ENCODE results near the gene CLDN12. TPM values are rescaled to one million over a fixed set of nuclear protein-coding genes. Genes with fewer than 3 reads are reported as not detected.
"Not testable (repeated sequence)": the region's sequence is repeated elsewhere in the genome, so short reads cannot be mapped to it uniquely, and the experiment has no call there.

Gene CLDN12
- total and polyA plus RNA-seq, 5 donors from 2014 or later, result 0.44 to 2.9 (median 0.63) TPM; not detected in 1

- no peak overlapping the region for H3K4me3 ChIP-seq (ENCODE audit: low read depth, low read length)
- no peaks in the 10 kb centered on the region for H3K4me1 ChIP-seq (ENCODE audit: control insufficient read depth, insufficient read depth, low read length, poor library complexity, severe bottlenecking)
- Mint-ChIP-seq H3K4me1 (peaks cover 8 to 15% (median 13%) of the 10 kb centered on the region in 4 donors), H3K4me3 (no peak overlapping the region), H3K9me3 (peaks cover 0 to 9% (median 5%) of the 10 kb centered on the region in 7 donors), H3K36me3 (no peaks in the 10 kb centered on the region), H3K27ac (no peak overlapping the region), H3K27me3 (peaks cover 4% of the 10 kb centered on the region)
- no peaks in the 10 kb centered on the region for H3K27me3 ChIP-seq (ENCODE audit: control insufficient read depth, insufficient read depth, low read length)
- no peaks in the 10 kb centered on the region for H3K36me3 ChIP-seq (ENCODE audit: control insufficient read depth, insufficient read depth, low read length)
- ATAC-seq (ENCODE audit: low read depth in 2 of 2) (no peak), DNase-seq (no peak)
- H3K27ac ChIP-seq (ENCODE audit: insufficient read depth, low read length, poor library complexity, severe bottlenecking), result no peak overlapping the region
- peaks cover 0 to 5% of the 10 kb centered on the region in 2 experiments for H3K9me3 ChIP-seq (ENCODE audit: control insufficient read depth in 2 of 2, low read length in 2 of 2)
Observed at GRCh38 chr7:90459888-90460287, 56.6 kb downstream of the CLDN12 start.

- no peaks in the 10 kb centered on the region for H3K27me3 ChIP-seq (ENCODE audit: control insufficient read depth, insufficient read depth, low read length)
- no peak for DNase-seq
- H3K4me3 ChIP-seq (ENCODE audit: low read depth, low read length), result no peak overlapping the region
- no peak for ATAC-seq (ENCODE audit: low read depth in 2 of 2)
- H3K27me3 Mint-ChIP-seq, result peaks cover 5% of the 10 kb centered on the region
- H3K27ac ChIP-seq (ENCODE audit: insufficient read depth, low read length, poor library complexity, severe bottlenecking), result no peak overlapping the region
- no peaks in the 10 kb centered on the region for H3K4me1 ChIP-seq (ENCODE audit: control insufficient read depth, insufficient read depth, low read length, poor library complexity, severe bottlenecking)
- H3K9me3 ChIP-seq (ENCODE audit: control insufficient read depth in 2 of 2, low read length in 2 of 2), result peaks cover 0 to 5% of the 10 kb centered on the region in 2 experiments
- H3K4me3 Mint-ChIP-seq, result no peak overlapping the region
- no peak overlapping the region for H3K27ac Mint-ChIP-seq
- no peaks in the 10 kb centered on the region for H3K36me3 Mint-ChIP-seq
- no peaks in the 10 kb centered on the region for H3K36me3 ChIP-seq (ENCODE audit: control insufficient read depth, insufficient read depth, low read length)
- H3K9me3 Mint-ChIP-seq, result peaks cover 4 to 12% (median 9%) of the 10 kb centered on the region in 7 donors
- H3K4me1 Mint-ChIP-seq, result peaks cover 7 to 11% (median 8%) of the 10 kb centered on the region in 4 donors
Observed at GRCh38 chr7:90461219-90461618, 58.0 kb downstream of the CLDN12 start.

GRCh38 chr7:90463151-90463628 lies 59.9 kb downstream of the CLDN12 start:
- peak overlapping the region; percentile 83 for H3K4me3 ChIP-seq (ENCODE audit: low read depth, low read length)
- not testable (repeated sequence) for H3K36me3 Mint-ChIP-seq
- peak in 2 of 3 donors; percentile 13 to 29 for DNase-seq

More at GRCh38 chr7:90463151-90463628, 59.9 kb downstream of the CLDN12 start:
- H3K9me3 Mint-ChIP-seq, result peaks cover 4 to 12% (median 8%) of the 10 kb centered on the region in 7 donors
- not testable (repeated sequence) for H3K4me1 ChIP-seq (ENCODE audit: control insufficient read depth, insufficient read depth, low read length, poor library complexity, severe bottlenecking); H3K36me3 ChIP-seq (ENCODE audit: control insufficient read depth, insufficient read depth, low read length); H3K27me3 Mint-ChIP-seq; H3K9me3 ChIP-seq (ENCODE audit: control insufficient read depth in 2 of 2, low read length in 2 of 2); H3K27me3 ChIP-seq (ENCODE audit: control insufficient read depth, insufficient read depth, low read length)
- H3K27ac ChIP-seq (ENCODE audit: insufficient read depth, low read length, poor library complexity, severe bottlenecking), result peak overlapping the region; percentile 14
- peaks cover 7 to 11% (median 8%) of the 10 kb centered on the region in 4 donors for H3K4me1 Mint-ChIP-seq
- peak in 1 of 2 donors; percentile 58 for ATAC-seq (ENCODE audit: low read depth in 2 of 2)
- H3K4me3 Mint-ChIP-seq, result peak overlapping the region; percentile 57 to 87 (median 76)
- H3K27ac Mint-ChIP-seq, result peak overlapping the region in 2 of 3 donors; percentile 45 to 62

Other genes with a start within 250 kb of the CLDN12 start
- not detected for gene STEAP1, start 249.0 kb upstream of the CLDN12 start, total RNA-seq
- gene STEAP1, start 249.0 kb upstream of the CLDN12 start, polyA plus RNA-seq, result not detected
- gene STEAP2, start 191.7 kb upstream of the CLDN12 start, total RNA-seq, result not detected
- gene STEAP2, start 191.7 kb upstream of the CLDN12 start, polyA plus RNA-seq, result not detected
- gene CFAP69, start 158.3 kb upstream of the CLDN12 start, total RNA-seq, result not detected
- gene CFAP69, start 158.3 kb upstream of the CLDN12 start, polyA plus RNA-seq, result not detected
- not detected for gene FAM237B, start 82.2 kb upstream of the CLDN12 start, total RNA-seq
- not detected for gene FAM237B, start 82.2 kb upstream of the CLDN12 start, polyA plus RNA-seq
- gene GTPBP10, start 56.7 kb upstream of the CLDN12 start, total RNA-seq, result 27.2 TPM
- gene GTPBP10, start 56.7 kb upstream of the CLDN12 start, polyA plus RNA-seq, result 10 to 100 TPM; 34.9 to 49.1 (median 41.5) TPM
- not detected for gene PTTG1IP2, start 66.2 kb downstream of the CLDN12 start, total RNA-seq
- not detected for gene PTTG1IP2, start 66.2 kb downstream of the CLDN12 start, polyA plus RNA-seq
- 4.0 TPM for gene CDK14, start 192.9 kb downstream of the CLDN12 start, total RNA-seq
- 1 to 10 TPM in 3 of 4 donors, under 1 TPM in 1; 0.58 to 3.9 (median 1.9) TPM for gene CDK14, start 192.9 kb downstream of the CLDN12 start, polyA plus RNA-seq